GM19351 (cell line): Measurements from ENCODE around the gene TIMM10B.
"Not testable (repeated sequence)": the region's sequence is repeated elsewhere in the genome, so short reads cannot be mapped to it uniquely, and the experiment has no call there.

Source experiments
- ATAC-seq: cut with Tn5 transposase; IDR thresholded peaks from one replicate; pipeline ENCODE4 v1.9.1; 2021; ENCODE audit warnings: mild to moderate bottlenecking, moderate library complexity; ENCODE audit not compliant: unreplicated experiment

TIMM10B gene

GRCh38 chr11:6504166-6504565, 22.9 kb downstream of the TIMM10B start:
- no peak for ATAC-seq

- ATAC-seq, result peak; percentile 57
These were observed 24.4 kb downstream of the TIMM10B start for GRCh38 chr11:6505577-6506240.

- ATAC-seq, result no peak
These were observed 35.6 kb downstream of the TIMM10B start for GRCh38 chr11:6516865-6517264.

GRCh38 chr11:6520265-6520664, 39.0 kb downstream of the TIMM10B start:
- ATAC-seq, result no peak

GRCh38 chr11:6521946-6522345, 40.6 kb downstream of the TIMM10B start:
- ATAC-seq, result not testable (repeated sequence)

- ATAC-seq, result no peak
These were observed 42.0 kb downstream of the TIMM10B start for GRCh38 chr11:6523253-6523652.

- peak; percentile 74 for ATAC-seq
These were observed 45.3 kb downstream of the TIMM10B start for GRCh38 chr11:6526411-6527135.

GRCh38 chr11:6529266-6529665, 48.0 kb downstream of the TIMM10B start:
- ATAC-seq, result no peak

GRCh38 chr11:6530848-6531247, 49.5 kb downstream of the TIMM10B start:
- ATAC-seq, result no peak

GRCh38 chr11:6531267-6531752, 50.0 kb downstream of the TIMM10B start:
- no peak for ATAC-seq
